HG03457 (cell line): ENCODE results near the gene SH3PXD2A.

ENCODE experiments used
- ATAC-seq: cut with Tn5 transposase; IDR thresholded peaks from one replicate; pipeline ENCODE4 v1.9.1; 2021; ENCODE audit warnings: moderate number of reproducible peaks; ENCODE audit not compliant: unreplicated experiment

Gene SH3PXD2A

DNA sequence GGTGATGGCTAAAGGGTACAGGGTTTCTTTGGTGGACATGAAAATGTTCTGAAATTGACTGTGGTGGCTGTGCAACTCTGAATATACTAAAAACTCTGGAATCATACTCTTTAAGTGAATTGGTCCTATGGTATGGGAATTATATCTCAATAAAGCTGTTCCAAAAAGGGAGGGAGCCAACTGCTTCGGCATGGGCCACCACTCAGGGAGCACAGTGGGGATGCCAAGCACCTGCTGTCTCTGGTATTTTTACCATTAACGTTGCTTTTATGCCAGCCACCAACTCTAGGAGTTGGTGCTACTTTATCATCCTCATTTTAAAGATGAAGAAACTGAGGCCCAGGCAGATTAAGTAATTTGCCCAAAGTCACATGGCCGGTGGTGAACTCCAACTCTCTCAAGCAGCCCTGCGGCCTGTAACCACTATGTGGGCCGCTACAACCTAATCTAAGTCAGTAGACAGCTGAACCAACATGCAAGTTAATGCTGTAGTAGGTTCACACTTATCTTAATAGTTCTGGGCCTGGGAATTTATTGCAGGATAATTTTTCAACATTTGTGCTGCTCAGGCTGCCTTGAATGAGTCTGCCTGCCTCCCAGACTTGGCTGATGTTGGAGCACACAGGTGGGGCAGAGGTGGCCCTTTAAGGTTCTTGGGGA is 20.8 kb downstream of the SH3PXD2A start:
- ATAC-seq = no peak

DNA sequence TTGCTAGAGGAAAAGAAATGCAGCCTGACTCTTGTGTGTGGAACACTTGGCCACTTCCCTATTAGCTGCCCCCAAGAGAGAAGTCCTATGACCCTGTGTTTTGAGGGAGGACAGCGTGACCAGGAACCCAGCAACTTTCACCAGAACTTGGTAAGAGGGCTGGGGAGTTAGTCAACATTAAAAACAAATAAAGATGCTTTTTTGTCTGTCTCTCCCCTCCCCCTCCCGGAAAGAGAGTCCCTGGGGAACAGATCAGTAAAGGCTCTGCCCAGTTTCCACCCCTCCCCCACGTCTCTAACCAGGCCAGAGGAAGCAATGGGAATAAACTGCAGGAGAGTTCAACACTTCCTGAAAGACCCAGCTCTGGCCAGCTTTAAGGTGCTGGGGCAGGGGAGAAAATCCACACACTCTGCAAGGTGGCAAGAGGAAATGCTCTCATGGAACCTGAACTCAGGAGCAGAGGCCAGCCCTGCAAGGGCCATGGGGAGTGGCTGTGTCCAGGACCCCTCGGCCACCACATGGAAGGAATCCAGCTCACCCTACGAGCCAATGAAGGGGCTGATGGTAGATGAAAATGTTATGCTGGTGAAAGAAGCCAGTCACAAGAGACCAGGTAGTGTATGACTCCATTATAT is 21.5 kb downstream of the SH3PXD2A start:
- no peak for ATAC-seq

DNA sequence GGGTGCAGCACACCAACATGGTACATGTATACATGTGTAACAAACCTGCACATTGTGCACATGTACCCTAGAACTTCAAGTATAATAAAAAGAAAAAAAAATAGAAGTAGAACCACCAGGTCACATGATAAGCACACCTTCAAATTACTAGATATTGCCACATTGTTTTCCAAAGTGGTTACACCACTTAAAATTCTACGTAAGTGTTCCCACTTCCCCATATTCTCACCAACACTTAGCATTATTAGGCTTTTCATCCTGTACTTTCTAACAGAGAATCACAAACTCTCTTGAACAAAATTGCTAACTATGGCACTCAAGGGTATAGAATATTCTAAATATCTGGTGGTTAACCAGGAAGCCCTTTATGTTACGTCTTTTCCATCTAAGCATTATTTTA is 22.6 kb downstream of the SH3PXD2A start:
- no peak for ATAC-seq

DNA sequence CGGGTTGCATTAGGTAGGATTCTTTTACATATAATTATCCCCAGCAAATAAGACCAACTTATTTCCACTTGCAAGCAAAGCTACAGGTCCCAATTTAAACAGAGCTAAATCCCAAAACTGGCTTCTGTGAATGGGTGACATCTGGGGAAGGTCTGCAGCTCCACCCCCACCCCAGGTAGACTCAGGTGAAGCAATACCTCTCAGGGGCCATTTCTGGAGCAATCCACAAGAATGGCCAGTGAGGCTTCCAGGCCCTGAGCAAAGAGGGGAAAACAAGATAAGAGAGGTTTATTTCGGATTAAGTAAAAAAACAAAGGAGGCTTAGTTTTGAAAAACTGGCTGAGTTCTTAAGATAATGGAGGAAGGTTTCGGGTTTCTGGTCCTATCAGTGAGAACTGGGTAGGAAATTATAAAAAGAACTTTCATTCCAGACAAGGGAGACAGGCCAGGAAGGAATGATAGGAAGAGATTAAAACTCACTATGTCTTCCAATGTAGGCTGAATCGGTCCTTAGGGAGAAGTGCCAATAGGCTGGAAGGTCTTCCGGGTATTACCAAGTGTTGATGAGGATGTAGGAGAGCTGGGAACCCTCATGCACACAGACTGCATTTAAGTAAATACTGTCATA is 25.4 kb downstream of the SH3PXD2A start:
- no peak for ATAC-seq

DNA sequence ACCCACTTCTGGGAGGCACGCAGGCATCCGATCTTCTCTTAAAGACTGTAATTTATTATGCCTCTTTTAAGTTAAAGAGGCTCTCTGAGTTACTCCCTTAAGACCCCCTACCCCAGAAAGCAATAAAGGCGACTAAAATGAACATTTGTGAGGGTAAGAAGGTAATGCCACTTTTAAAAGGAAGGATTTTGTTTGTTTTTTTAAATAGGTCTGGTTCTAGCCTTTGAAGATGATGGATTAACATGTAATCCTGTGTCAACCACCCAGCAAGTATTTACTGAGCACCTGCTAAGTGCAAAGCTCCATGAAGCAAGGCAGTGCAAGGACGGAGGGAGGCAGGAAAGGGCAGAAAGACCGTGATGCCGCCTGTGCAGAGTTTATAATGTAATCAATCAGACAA is 26.1 kb downstream of the SH3PXD2A start:
- ATAC-seq = no peak

DNA sequence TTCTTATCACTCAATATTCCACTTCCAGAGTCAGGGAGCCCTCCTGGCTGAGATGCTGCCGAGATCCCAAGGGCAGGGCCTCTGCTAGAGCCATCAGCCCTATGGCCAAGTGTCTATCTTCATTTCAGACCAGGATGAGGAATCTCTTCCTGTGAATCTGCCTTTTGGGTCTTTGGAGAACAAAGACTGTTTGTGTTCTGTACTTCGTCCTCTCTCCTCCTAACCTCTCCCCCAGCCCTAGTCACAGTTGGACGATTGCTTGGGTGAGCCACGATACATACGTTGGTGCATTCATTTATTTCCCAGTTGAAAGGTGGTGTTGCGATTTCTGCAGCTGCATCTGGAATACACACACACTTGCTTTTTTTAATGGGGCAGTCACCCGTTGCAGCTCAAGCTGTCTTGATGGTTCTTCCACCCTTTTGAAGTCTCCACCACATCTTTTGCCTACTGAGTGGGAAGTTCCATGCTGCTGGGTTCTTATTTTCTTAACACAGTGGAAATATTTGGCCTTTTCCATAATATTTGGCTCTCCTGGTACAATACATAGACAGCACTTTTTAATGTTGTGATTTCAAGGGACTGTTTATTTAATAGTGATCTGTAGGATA is 26.7 kb downstream of the SH3PXD2A start:
- ATAC-seq = no peak

DNA sequence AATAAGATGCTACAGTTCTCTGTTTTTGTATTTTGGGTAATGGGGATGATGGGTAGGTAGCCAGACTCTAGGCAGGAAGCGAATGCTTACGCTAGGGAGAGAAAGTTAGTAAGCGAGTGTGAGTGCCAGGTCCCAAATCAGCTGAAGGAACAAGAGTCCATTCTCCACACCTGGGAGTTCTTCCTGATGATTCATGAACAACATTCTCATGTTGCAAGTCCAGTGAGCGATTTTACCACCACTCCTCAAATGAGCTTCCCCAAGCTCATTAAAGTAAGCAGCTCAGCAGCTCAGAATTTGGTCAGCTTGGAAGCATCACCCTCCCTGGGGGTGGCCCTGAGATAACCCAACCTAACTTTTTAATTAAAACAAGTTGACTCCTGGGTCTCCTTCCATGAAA is 27.3 kb downstream of the SH3PXD2A start:
- no peak for ATAC-seq

DNA sequence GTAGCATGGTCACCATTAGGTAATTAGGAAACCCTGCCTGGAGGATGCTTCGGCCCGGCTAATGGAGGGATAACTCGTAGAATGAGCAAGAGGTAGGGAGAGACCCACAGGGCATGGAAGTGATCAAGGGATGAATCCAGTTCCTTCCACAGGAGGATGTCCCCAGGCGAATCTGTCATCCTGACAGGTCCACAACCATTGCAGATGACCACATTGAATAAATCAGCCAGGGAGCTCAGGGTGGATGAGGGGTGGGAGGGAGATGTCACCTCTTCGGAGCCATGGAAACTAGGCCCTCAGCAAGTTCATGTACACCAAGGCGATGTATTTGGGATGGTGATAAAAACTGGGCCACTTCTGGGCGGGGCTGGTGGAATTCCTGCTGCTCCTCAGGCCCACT is 28.5 kb downstream of the SH3PXD2A start:
- no peak for ATAC-seq

DNA sequence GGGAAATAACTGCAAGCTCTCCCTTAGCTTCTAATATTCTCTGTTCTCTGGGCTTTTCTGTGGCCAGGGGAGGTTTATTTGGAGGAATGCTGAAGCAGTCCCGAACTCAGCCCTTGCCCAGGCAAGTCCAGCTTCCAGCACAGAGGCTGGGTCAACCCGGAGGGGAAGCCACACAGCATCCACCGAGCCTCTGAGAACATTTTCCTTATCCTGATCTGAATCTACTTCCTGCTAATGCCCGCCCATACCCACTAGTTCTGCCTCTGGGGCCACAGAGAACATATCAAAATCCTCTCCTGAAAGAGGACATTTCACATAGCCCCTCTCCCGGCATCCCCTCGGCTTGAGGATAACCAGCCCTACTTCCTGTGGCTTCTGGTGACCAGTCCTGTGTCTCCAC is 31.1 kb downstream of the SH3PXD2A start:
- no peak for ATAC-seq

DNA sequence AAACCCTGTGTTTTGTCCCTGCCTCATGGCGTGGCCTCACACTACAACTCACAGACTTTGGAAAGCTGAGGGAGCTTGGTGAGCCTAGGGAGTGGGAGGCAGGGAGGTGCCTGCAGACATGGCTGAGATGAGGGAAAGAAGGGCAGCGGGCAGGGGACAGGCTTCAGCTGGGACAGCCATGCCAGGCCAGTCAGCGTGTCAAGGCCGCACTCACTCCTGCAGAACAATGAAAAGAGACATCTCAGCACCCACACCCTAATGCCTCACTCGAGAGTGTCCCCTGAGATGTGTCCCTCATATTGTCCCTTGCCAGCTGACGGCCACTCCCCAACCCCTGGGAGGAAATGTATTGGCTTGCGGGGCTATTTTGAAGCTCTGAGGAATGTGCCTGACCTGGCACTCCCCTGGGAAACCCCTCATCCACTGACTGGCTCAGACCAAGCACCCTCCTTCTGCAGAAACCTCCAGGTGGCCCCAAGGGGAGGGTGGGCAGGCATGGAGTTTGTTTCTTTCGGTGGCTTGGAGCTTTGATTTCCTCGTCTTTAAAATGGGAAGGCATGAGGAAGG is 31.6 kb downstream of the SH3PXD2A start:
- no peak for ATAC-seq

DNA sequence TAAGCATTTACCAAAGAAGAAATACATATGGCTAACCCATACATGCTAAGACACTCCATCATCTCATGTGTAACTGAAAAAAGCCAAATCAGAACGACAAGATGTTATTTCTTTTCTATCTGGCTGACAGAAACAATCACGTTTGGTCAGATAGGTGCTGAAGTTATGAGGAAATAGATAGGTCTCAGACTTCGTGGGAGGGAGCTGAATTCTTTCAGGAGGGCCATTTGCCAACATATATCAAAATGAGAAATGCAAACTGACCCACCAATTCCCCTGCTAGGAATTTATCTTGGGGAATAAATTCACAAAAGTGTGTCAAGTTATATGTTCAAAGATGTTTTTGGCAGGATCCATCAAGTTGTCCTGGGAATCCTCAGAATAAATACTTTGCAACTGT is 32.6 kb downstream of the SH3PXD2A start:
- no peak for ATAC-seq

DNA sequence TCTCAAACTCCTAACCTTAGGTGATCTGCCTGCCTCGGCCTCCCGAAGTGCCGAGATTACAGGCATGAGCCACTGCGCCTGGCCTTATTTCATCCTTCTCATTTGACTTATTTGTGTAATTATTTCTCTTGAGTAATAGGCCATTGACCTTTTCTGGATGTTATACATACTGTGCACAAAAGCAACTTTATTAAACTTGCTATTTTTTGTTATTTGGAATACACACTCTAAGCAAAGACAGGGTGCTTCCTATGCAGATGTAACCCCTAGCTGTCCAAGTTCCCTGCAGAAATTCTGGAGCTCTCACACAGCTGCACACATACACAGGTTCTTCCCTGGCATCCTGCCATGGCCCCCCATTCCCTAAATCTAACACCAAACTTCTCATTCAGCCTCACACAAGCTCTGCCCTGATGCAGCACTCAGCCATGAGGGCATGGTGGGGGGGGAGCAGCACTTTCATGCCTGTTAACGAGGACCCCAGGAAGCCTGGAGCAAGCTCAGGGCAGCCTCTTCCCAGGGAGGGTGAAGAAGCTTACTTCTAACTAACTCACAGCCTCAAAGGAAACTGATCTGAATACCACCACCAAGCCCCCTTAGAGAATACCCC is 33.2 kb downstream of the SH3PXD2A start:
- ATAC-seq = no peak

DNA sequence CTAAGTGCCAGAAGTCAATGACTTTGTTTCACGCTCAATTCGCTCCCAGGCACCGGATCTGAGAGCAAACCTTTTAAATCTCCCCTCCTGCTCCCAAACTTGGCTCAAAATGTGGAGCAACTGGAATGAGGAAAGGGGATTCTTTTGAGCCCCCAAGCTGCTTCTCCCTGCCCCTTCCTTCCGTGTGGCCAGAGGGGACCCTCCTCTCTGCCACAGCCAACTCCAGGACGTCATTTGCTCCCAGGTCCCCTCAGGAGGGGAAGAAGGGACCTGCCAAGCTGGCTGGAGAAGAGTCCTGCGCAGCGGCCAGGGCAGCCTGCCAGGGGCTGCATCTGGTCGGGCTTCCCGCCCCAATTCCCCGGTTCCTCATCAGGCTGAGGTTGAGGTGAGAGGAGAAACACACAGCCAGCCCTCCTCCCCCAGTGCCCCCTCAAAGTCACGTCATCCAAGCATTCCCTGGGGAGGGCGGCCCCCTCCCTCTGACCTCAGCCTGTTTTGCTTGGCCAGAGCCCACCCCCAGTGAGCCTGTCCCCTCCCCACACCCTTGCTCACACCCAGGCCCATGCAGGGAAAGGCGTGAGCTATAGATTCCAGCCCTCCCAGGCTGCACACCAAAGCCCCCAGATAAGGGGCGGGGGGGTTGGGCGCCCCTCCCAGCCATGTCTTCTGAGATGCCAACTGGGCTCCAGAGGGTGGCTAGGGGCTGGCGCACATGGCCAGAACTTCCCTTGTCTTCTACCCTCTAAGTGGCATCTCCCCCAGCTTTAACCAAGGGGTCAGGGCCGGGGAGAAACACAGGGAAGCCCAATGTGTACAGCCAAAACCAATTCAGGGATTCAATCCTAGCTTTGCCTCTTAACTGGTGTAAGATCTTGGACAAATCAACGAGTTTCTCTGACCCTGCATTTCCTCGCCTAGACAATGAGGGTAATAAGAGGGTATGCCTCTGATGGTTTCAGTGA is 35.0 kb downstream of the SH3PXD2A start:
- ATAC-seq = no peak

DNA sequence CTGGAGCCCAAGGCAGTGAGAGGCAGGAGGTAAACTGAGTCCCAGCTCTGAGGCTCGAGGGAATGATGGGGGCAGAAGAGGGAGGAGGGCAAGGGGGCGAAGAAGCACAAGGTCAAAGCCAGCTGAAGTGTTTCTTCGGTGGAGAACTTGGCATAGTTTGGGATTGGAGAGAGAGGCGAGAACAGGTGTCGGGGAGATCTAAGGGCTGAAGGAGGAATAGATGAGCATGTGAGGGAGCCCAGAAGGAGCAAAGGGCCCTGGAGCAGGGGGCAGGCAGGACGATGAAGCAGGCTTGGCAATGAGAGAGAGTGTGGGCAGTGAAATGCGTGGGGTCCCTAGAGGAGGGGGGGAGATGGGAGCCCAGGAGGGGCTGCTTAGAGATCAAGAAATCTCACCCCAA is 35.9 kb downstream of the SH3PXD2A start:
- ATAC-seq = no peak

DNA sequence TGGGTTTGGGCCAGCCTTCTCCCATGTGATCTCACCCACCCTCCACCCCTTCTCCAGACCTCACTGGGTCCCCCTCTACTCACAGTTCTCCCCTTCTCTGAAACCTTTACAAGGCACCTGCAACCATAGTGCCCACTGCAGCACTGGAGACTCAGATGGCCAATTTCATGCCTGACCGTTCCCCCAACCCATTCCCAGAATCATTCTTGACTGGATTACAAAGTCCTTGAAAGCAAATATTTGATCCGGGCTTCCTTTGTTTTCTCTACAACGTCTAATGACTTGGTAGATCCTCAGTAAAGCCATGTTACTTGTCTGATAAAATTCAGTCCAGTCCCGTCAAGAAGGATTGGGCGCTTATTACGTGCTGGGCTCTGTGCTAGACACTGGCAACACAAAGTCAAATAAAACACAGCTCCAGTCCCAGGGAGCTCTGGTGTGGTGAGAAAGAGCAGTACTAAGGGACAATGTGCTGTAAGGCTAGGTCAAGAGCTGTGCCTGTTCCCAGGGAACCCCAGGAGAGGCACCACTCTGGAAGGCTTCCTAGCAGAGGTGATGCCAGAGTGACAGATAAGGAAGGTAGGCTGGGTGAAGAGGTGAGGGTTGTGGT is 36.5 kb downstream of the SH3PXD2A start:
- no peak for ATAC-seq

DNA sequence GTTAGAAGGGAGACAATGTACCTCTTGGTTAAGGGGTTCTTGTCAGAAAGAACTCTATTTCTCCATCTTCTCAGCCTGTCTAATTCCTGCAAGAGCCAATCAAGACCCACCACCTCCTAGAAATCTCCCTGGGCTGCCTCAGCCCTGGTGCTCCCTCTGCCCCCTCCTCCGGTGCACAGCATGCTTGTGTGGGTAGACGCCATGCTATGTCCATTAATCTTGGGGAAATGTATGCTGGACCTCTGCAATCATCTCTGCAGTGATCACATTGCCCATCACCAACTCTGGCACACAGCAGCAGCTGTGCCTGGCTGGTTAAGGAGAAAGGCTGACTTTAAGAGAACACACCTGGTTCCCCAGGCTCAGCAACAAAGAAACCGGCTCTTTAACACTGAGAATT is 37.3 kb downstream of the SH3PXD2A start:
- no peak for ATAC-seq

DNA sequence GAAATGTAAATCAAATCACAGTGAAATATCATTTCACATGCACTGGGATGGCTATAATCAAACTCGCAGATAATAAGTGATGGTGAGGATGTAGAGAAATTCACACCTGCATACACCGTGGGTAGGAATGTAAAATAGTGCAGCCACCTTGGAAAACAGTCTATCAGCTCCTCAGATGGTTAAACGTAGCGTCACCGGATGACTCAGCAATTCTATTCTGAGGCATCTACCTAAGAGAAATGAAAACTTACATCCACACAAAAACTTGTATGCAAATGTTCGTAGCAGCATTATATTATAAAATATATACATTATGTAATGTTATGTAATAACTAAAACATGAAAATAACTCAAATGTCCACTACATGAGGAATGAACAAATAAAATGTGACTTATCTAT is 38.9 kb downstream of the SH3PXD2A start:
- ATAC-seq = no peak

DNA sequence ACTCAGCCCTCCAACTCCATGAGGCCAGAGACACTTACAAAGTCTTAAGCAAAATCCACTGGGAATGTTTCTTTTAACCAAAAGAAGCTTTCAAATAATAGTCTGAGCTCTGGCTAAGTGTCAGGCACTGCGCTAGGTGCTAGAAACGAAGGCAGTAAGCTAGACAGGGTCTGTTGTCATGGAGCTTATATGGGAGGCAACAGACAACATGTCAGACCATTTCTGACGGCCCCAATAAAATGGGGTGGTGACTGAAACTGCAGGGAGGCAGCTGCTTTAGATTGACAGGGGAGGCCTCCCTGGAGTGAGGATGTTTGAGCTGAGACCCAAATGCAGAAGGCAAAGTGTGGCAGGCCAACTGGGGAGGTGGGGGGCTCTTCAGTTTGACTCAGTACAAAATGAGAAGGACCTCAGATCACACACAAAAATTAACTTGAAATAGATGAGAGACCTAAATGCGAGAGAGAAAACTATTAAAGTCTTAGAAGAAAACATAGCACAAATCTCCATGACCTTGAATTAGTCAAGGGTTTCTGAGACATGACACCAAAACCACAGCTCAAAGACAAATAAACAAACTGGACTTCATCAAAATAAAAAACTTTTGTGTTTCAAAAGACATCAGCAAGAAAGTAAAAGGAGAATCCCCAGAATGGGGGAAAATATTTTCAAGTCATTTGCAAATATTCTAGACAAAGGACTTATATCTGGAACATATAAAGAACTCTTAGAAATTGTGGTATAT is 40.6 kb downstream of the SH3PXD2A start:
- ATAC-seq = no peak

DNA sequence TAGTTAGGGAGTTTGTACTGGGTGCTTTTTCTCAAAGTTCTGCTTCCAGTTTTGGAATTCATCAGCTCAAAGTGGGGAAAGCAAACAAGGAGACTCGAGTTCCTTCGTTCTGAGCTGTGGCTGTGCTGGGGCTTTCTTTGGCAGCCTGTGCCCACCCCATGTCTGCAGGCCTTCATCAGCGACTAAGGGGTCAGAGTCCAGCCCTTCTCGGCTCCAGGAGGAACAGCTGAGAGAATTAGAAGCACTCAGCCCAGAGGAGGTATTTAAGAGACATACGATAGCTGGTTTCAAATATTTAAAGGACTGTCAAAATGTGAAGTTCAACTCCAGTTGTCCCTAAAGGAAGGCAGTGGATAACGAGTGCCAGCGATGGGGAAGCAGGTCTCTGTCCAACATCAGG is 41.3 kb downstream of the SH3PXD2A start:
- no peak for ATAC-seq
